ENCODE data around the gene HLA-DPB1. TPM values are rescaled to one million over a fixed set of nuclear protein-coding genes. Genes with fewer than 3 reads are reported as not detected.

The HLA-DPB1 gene
- polyA plus RNA-seq, 1 experiment = 11.2 TPM

DNA sequence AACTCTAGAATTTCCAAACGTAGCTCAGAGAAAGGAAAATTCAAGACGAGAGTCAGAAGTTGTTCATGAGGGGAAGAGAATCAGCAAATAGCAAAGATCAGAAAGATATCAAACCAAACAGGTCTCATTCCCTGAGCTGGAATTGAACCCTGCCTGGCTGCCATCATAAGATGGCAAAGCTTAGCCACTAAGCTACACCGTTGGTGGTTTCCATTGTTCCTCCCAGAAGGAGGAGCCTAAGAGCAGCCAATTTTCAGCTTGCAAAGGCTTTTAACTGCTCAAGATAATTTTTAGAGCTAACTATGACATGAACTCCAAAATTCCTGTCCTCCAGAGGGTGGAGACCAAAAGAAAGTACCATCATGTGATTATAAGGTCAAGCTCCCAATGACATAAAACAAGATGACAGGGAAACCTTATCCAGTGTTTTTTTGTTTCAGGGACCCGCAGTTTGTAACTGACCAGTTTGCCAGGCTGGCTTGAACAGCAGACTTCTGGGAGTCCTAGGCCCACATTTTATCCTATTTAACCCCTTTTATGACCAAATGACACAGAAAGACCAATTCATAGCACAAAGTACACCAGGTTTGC lies 60.6 kb downstream of the HLA-DPB1 start:
- TF ChIP-seq, protein P1, sequence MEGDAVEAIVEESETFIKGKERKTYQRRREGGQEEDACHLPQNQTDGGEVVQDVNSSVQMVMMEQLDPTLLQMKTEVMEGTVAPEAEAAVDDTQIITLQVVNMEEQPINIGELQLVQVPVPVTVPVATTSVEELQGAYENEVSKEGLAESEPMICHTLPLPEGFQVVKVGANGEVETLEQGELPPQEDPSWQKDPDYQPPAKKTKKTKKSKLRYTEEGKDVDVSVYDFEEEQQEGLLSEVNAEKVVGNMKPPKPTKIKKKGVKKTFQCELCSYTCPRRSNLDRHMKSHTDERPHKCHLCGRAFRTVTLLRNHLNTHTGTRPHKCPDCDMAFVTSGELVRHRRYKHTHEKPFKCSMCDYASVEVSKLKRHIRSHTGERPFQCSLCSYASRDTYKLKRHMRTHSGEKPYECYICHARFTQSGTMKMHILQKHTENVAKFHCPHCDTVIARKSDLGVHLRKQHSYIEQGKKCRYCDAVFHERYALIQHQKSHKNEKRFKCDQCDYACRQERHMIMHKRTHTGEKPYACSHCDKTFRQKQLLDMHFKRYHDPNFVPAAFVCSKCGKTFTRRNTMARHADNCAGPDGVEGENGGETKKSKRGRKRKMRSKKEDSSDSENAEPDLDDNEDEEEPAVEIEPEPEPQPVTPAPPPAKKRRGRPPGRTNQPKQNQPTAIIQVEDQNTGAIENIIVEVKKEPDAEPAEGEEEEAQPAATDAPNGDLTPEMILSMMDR (IDR thresholded peaks at IDR 0.05; ENCODE audit: insufficient read depth, low read depth, low read length) = no peak
- no peak for DNase-seq (ENCODE audit: low read depth)
- Histone ChIP-seq H3K27me3 (ENCODE audit: control insufficient read depth, insufficient read depth, low read length) (peaks cover 2% of the 10 kb centered on the region; the same call in 1 of the 2 replicates), H3K36me3 (ENCODE audit: control insufficient read depth, insufficient read depth, low read length) (no peaks in the 10 kb centered on the region), H3K4me3 (ENCODE audit: low read depth, low read length) (no peak overlapping the region)
- CTCF ChIA-PET = interaction anchor here (0.8 to 1.9 kb wide), 5 partner anchors 10 to 112 kb away, joined by 3 to 10 read pairs (median 5); no protein-coding TSS in a partner anchor
- POLR2A ChIA-PET = no interaction called here

Other genes with a start within 250 kb of the HLA-DPB1 start
- 18.0 and 25.4 TPM in 2 replicates for gene TAP2, start 237.3 kb upstream of the HLA-DPB1 start, polyA plus RNA-seq (2011; rRNA removed)
- 56.7 and 79.6 TPM in 2 replicates for gene PSMB8, start 231.9 kb upstream of the HLA-DPB1 start, polyA plus RNA-seq (2011; rRNA removed)
- gene TAP1, start 222.3 kb upstream of the HLA-DPB1 start, polyA plus RNA-seq (2011; rRNA removed) = 58.4 and 80.4 TPM in 2 replicates
- gene PSMB9, start 221.8 kb upstream of the HLA-DPB1 start, polyA plus RNA-seq (2011; rRNA removed) = 37.9 and 44.7 TPM in 2 replicates
- gene HLA-DMB, start 135.0 kb upstream of the HLA-DPB1 start, polyA plus RNA-seq (2011; rRNA removed) = not detected in 2 replicates
- gene HLA-DMA, start 122.9 kb upstream of the HLA-DPB1 start, polyA plus RNA-seq (2011; rRNA removed) = 3.5 and 3.8 TPM in 2 replicates
- gene BRD2, start 107.4 kb upstream of the HLA-DPB1 start, polyA plus RNA-seq (2011; rRNA removed) = 110 and 128 TPM in 2 replicates
- gene HLA-DOA, start 66.4 kb upstream of the HLA-DPB1 start, polyA plus RNA-seq (2011; rRNA removed) = not detected in 2 replicates
- gene HLA-DPA1, start 2.3 kb upstream of the HLA-DPB1 start, polyA plus RNA-seq (2011; rRNA removed) = 11.2 and 12.1 TPM in 2 replicates
- 0.55 and 0.91 TPM in 2 replicates for gene COL11A2, start 116.5 kb downstream of the HLA-DPB1 start, polyA plus RNA-seq (2011; rRNA removed)
- gene RXRB, start 124.7 kb downstream of the HLA-DPB1 start, polyA plus RNA-seq (2011; rRNA removed) = 51.3 and 67.9 TPM in 2 replicates
- gene SLC39A7, start 124.9 kb downstream of the HLA-DPB1 start, polyA plus RNA-seq (2011; rRNA removed) = 116 and 151 TPM in 2 replicates
- gene HSD17B8, start 128.7 kb downstream of the HLA-DPB1 start, polyA plus RNA-seq (2011; rRNA removed) = 2.1 and 3.4 TPM in 2 replicates
- gene RING1, start 132.5 kb downstream of the HLA-DPB1 start, polyA plus RNA-seq (2011; rRNA removed) = 24.4 and 36.6 TPM in 2 replicates
- gene VPS52, start 195.9 kb downstream of the HLA-DPB1 start, polyA plus RNA-seq (2011; rRNA removed) = 63.2 and 89.8 TPM in 2 replicates
- 6,221 and 6,433 TPM in 2 replicates for gene RPS18, start 196.1 kb downstream of the HLA-DPB1 start, polyA plus RNA-seq (2011; rRNA removed)
- 2.2 and 4.0 TPM in 2 replicates for gene B3GALT4, start 201.1 kb downstream of the HLA-DPB1 start, polyA plus RNA-seq (2011; rRNA removed)
- gene WDR46, start 213.2 kb downstream of the HLA-DPB1 start, polyA plus RNA-seq (2011; rRNA removed) = 45.6 and 78.9 TPM in 2 replicates
- 49.0 and 55.5 TPM in 2 replicates for gene PFDN6, start 213.6 kb downstream of the HLA-DPB1 start, polyA plus RNA-seq (2011; rRNA removed)
- 24.2 and 35.2 TPM in 2 replicates for gene RGL2, start 223.0 kb downstream of the HLA-DPB1 start, polyA plus RNA-seq (2011; rRNA removed)
- 23.1 and 37.9 TPM in 2 replicates for gene TAPBP, start 238.1 kb downstream of the HLA-DPB1 start, polyA plus RNA-seq (2011; rRNA removed)
- 10.6 and 13.6 TPM in 2 replicates for gene ZBTB22, start 241.8 kb downstream of the HLA-DPB1 start, polyA plus RNA-seq (2011; rRNA removed)
- gene DAXX, start 247.0 kb downstream of the HLA-DPB1 start, polyA plus RNA-seq (2011; rRNA removed) = 37.5 and 46.9 TPM in 2 replicates

Measured in BJ (cell line).